Neural progenitor cell (in vitro differentiated cells): Measurements from ENCODE around the gene SFT2D3. TPM values are rescaled to one million over a fixed set of nuclear protein-coding genes. Genes with fewer than 3 reads are reported as not detected.
A peak's percentile ranks its signal among the peaks of the same experiment; 100 is the strongest.

ENCODE experiments used
- DNase-seq: peaks from one replicate; pipeline ENCODE4 v3.0.0-alpha.2; 2016; ENCODE audit warnings: low spot score
- H2AFZ ChIP-seq: fragments of 200-600 bp; sonication (generic); replicated peaks from 2 replicates; pipeline ENCODE4 v1.6.1; 2016; ENCODE audit warnings: antibody characterized with exemption
- H3F3A ChIP-seq: fragments of 200-600 bp; sonication (generic); 2 replicates; pipeline ENCODE4 v1.6.1; 2016; ENCODE audit warnings: antibody characterized with exemption, low read depth
- H3K27ac ChIP-seq: fragments of 200-600 bp; sonication (generic); 2 replicates; pipeline ENCODE4 v1.5.1; 2016; ENCODE audit warnings: mild to moderate bottlenecking
- H3K27me3 ChIP-seq: fragments of 200-600 bp; sonication (generic); 2 replicates; pipeline ENCODE4 v1.6.1; 2016; ENCODE audit warnings: mild to moderate bottlenecking, moderate library complexity
- H3K36me3 ChIP-seq: fragments of 200-600 bp; sonication (generic); 2 replicates; pipeline ENCODE4 v1.5.1; 2016
- H3K4me1 ChIP-seq: fragments of 200-600 bp; sonication (generic); 2 replicates; pipeline ENCODE4 v1.6.1; 2016; ENCODE audit warnings: mixed run types
- H3K4me2 ChIP-seq: fragments of 200-600 bp; sonication (generic); 2 replicates; pipeline ENCODE4 v1.6.1; 2016
- H3K4me3 ChIP-seq: fragments of 200-600 bp; sonication (generic); 2 replicates; pipeline ENCODE4 v1.5.1; 2016
- H3K79me2 ChIP-seq: fragments of 200-600 bp; sonication (generic); 2 replicates; pipeline ENCODE4 v1.6.1; 2016; ENCODE audit warnings: low read depth
- H3K9ac ChIP-seq: fragments of 200-600 bp; sonication (generic); 2 replicates; pipeline ENCODE4 v1.6.1; 2016
- H3K9me3 ChIP-seq: fragments of 200-600 bp; sonication (generic); 2 replicates; pipeline ENCODE4 v1.5.1; 2016; ENCODE audit warnings: low read depth
- H4K20me1 ChIP-seq: fragments of 200-600 bp; sonication (generic); 2 replicates; pipeline ENCODE4 v1.6.1; 2016; ENCODE audit warnings: low read depth
- H3K27ac Mint-ChIP-seq: 3 replicates; pipeline ENCODE4 v1.8.0; 2021; ENCODE audit warnings: mixed read lengths
- H3K27me3 Mint-ChIP-seq: 2 replicates; pipeline ENCODE4 v1.8.0; 2022; ENCODE audit warnings: low read depth, mild to moderate bottlenecking, inconsistent platforms, moderate library complexity, mixed read lengths; ENCODE audit not compliant: insufficient read depth
- H3K36me3 Mint-ChIP-seq: 3 replicates; pipeline ENCODE4 v1.8.0; 2021; ENCODE audit warnings: mixed read lengths
- H3K4me1 Mint-ChIP-seq: 3 replicates; pipeline ENCODE4 v1.8.0; 2021; ENCODE audit warnings: mixed read lengths
- H3K4me3 Mint-ChIP-seq: 3 replicates; pipeline ENCODE4 v1.8.0; 2021; ENCODE audit warnings: mild to moderate bottlenecking, moderate library complexity, mixed read lengths
- H3K9me3 Mint-ChIP-seq: 3 replicates; pipeline ENCODE4 v1.8.0; 2020; ENCODE audit warnings: mixed read lengths
- CTCF ChIP-seq: fragments of 200-600 bp; sonication (generic); IDR thresholded peaks from 2 replicates; pipeline ENCODE4 v1.5.1; 2017; ENCODE audit warnings: antibody characterized with exemption, mild to moderate bottlenecking
- EZH2 ChIP-seq: fragments of 200-600 bp; sonication (generic); IDR thresholded peaks from 2 replicates; pipeline ENCODE4 v1.6.1; 2017; ENCODE audit warnings: antibody characterized with exemption, mild to moderate bottlenecking, moderate library complexity
- EZH2phosphoT487 ChIP-seq: fragments of 200-600 bp; sonication (generic); IDR thresholded peaks from 2 replicates; pipeline ENCODE4 v1.6.1; 2017; ENCODE audit warnings: antibody characterized with exemption
- total RNA-seq: library from RNA; depleted of rRNA; stranded (reverse); fragments of >200 nt; gene quantifications from 2 replicates; pipeline ENCODE4 v1.2.3, GENCODE V29; 2015; ENCODE audit warnings: low replicate concordance

The SFT2D3 gene
- total RNA-seq, 1 donor from 2014 or later, result 30.6 TPM

GRCh38 chr2:127695491-127696472 lies 5.5 kb upstream of the SFT2D3 start:
- no peak overlapping the region for H3K9ac ChIP-seq
- no peaks in the 10 kb centered on the region for H4K20me1 ChIP-seq
- peak overlapping the region; percentile 43 for H3K4me3 ChIP-seq
- H3K79me2 ChIP-seq, result no peaks in the 10 kb centered on the region
- Mint-ChIP-seq H3K4me3 (no peak overlapping the region), H3K4me1 (peaks cover 7% of the 10 kb centered on the region), H3K27ac (no peak overlapping the region), H3K36me3 (no peaks in the 10 kb centered on the region), H3K27me3 (peaks cover 9% of the 10 kb centered on the region), H3K9me3 (peaks cover 12% of the 10 kb centered on the region)
- H3K4me2 ChIP-seq, result peak overlapping the region; percentile 77
- no peaks in the 10 kb centered on the region for H3K36me3 ChIP-seq
- peak overlapping the region; percentile 98 for H2AFZ ChIP-seq
- peaks cover 11% of the 10 kb centered on the region for H3F3A ChIP-seq
- no peaks in the 10 kb centered on the region for H3K9me3 ChIP-seq
- no peak overlapping the region for H3K27ac ChIP-seq
- peak; percentile 83 for DNase-seq
- H3K27me3 ChIP-seq, result peaks cover 22% of the 10 kb centered on the region
- TF ChIP-seq CTCF (peak; percentile 73), EZH2phosphoT487 (no peak), EZH2 (peak; percentile 34)
- H3K4me1 ChIP-seq, result peaks cover 11% of the 10 kb centered on the region

GRCh38 chr2:127697482-127698180 lies 3.7 kb upstream of the SFT2D3 start:
- Histone ChIP-seq H3K27ac (no peak overlapping the region), H3K4me1 (peaks cover 16% of the 10 kb centered on the region), H3K36me3 (no peaks in the 10 kb centered on the region), H3K9me3 (no peaks in the 10 kb centered on the region), H3K9ac (no peak overlapping the region), H3F3A (peaks cover 28% of the 10 kb centered on the region), H4K20me1 (peaks cover 6% of the 10 kb centered on the region), H3K79me2 (peaks cover 6% of the 10 kb centered on the region), H3K4me2 (no peak overlapping the region), H2AFZ (no peak overlapping the region), H3K4me3 (no peak overlapping the region), H3K27me3 (peaks cover 22% of the 10 kb centered on the region)
- peaks cover 12% of the 10 kb centered on the region for H3K4me1 Mint-ChIP-seq
- H3K4me3 Mint-ChIP-seq, result no peak overlapping the region
- H3K36me3 Mint-ChIP-seq, result peaks cover 5% of the 10 kb centered on the region
- peaks cover 3% of the 10 kb centered on the region for H3K27me3 Mint-ChIP-seq
- DNase-seq, result no peak
- TF ChIP-seq EZH2phosphoT487, result no peak
- TF ChIP-seq CTCF, result no peak
- TF ChIP-seq EZH2, result no peak
- H3K27ac Mint-ChIP-seq, result peak overlapping the region; percentile 63
- H3K9me3 Mint-ChIP-seq, result peaks cover 2% of the 10 kb centered on the region

GRCh38 chr2:127698553-127699355 lies 2.5 kb upstream of the SFT2D3 start:
- Histone ChIP-seq H3K36me3 (no peaks in the 10 kb centered on the region), H3F3A (peaks cover 29% of the 10 kb centered on the region), H3K4me1 (peaks cover 26% of the 10 kb centered on the region), H3K27ac (no peak overlapping the region), H4K20me1 (peaks cover 17% of the 10 kb centered on the region), H2AFZ (no peak overlapping the region), H3K27me3 (peaks cover 21% of the 10 kb centered on the region), H3K4me3 (no peak overlapping the region), H3K79me2 (peaks cover 18% of the 10 kb centered on the region), H3K4me2 (no peak overlapping the region), H3K9me3 (no peaks in the 10 kb centered on the region), H3K9ac (no peak overlapping the region)
- no peak for TF ChIP-seq EZH2
- H3K36me3 Mint-ChIP-seq, result peaks cover 6% of the 10 kb centered on the region
- peak overlapping the region; percentile 26 for H3K27ac Mint-ChIP-seq
- DNase-seq, result no peak
- no peak overlapping the region for H3K4me3 Mint-ChIP-seq
- peaks cover 2% of the 10 kb centered on the region for H3K9me3 Mint-ChIP-seq
- H3K27me3 Mint-ChIP-seq, result peaks cover 2% of the 10 kb centered on the region
- H3K4me1 Mint-ChIP-seq, result peaks cover 18% of the 10 kb centered on the region
